ENCODE data around the gene SLC11A2.

GRCh38 chr12:51071663-51072062 lies 45.5 kb upstream of the SLC11A2 start:
- no peak for TF ChIP-seq CTCF (IDR thresholded peaks at IDR 0.05)
- no peak for TF ChIP-seq POLR2A (IDR thresholded peaks at IDR 0.05)
